ENCODE results near the gene RINT1.

- TF ChIP-seq CTCF (conservative IDR thresholded peaks at IDR 0.05 in 1 of 2, IDR thresholded peaks at IDR 0.05 in 1 of 2; ENCODE audit: low read depth in 1 of 2, low read length in 2 of 2) (no peak), EZH2 (IDR thresholded peaks at IDR 0.05; ENCODE audit: low read length, missing control alignments) (no peak)
Measured at GRCh38 chr7:105600720-105601550, 68.9 kb downstream of the RINT1 start.
